ENCODE measurements around the gene THEMIS. TPM values are rescaled to one million over a fixed set of nuclear protein-coding genes. Genes with fewer than 3 reads are reported as not detected.
A peak's percentile ranks its signal among the peaks of the same experiment; 100 is the strongest.

Gene THEMIS
- total and polyA plus RNA-seq, 2 experiments from 2014 or later: not detected

DNA sequence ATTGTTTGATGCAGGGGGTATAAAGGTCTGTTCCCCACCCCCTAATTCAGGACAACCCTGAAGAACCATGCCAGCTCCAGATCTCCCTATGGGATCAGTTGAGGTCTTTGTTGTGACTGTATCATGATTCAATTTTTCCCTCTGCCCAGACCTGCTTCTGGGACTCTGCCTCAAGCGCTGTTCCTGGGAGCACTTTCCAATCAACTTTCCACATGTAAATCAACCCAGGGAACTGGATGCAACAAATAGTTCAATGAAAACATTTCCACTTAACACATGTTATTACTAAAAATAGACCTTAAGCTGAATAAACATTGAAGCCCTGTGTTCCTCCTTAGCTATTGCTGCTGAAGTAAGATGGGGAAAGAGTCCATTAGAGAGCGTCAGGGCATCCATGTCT, 184.4 kb downstream of the THEMIS start:
- Histone ChIP-seq H3K79me2 (replicated peaks; ENCODE audit: insufficient read depth) (no peaks in the 10 kb centered on the region), H2AFZ (peak overlapping the region; percentile 67; the same call in 1 of the 2 replicates), H3F3A (replicated peaks; ENCODE audit: low read depth) (no peaks in the 10 kb centered on the region), H3K4me3 (no peak overlapping the region), H3K4me1 (ENCODE audit: insufficient read depth) (no peaks in the 10 kb centered on the region), H4K20me1 (replicated peaks; ENCODE audit: insufficient read depth) (no peaks in the 10 kb centered on the region), H3K9me2 (ENCODE audit: insufficient read depth) (no peaks in the 10 kb centered on the region; the same call in 1 of the 2 replicates), H3K27me3 (ENCODE audit: insufficient read depth) (no peaks in the 10 kb centered on the region), H3K4me2 (no peak overlapping the region), H3K27ac (ENCODE audit: low read depth) (no peak overlapping the region), H3K36me3 (ENCODE audit: insufficient read depth) (no peaks in the 10 kb centered on the region)
- Mint-ChIP-seq H3K27me3 (ENCODE audit: insufficient read depth, low read depth, poor library complexity) (no peaks in the 10 kb centered on the region), H3K36me3 (ENCODE audit: low read depth) (no peaks in the 10 kb centered on the region), H3K4me3 (no peak overlapping the region), H3K4me1 (no peaks in the 10 kb centered on the region), H3K9me3 (no peaks in the 10 kb centered on the region), H3K27ac (no peak overlapping the region)
- ATAC-seq: no peak
- TF ChIP-seq ZNF331 (CRISPR knock-in tag; IDR thresholded peaks at IDR 0.05; ENCODE audit: low read depth) (no peak), EZH2phosphoT487 (IDR thresholded peaks at IDR 0.05; ENCODE audit: unreplicated experiment) (no peak), POLR2AphosphoS5 (IDR thresholded peaks at IDR 0.05; ENCODE audit: low read depth) (no peak), NANOG (IDR thresholded peaks at IDR 0.05; ENCODE audit: borderline replicate concordance) (no peak), ZNF114 (CRISPR knock-in tag; IDR thresholded peaks at IDR 0.05) (no peak), STAT1 (IDR thresholded peaks at IDR 0.05; ENCODE audit: unreplicated experiment) (no peak), EZH2 (IDR thresholded peaks at IDR 0.05; ENCODE audit: low read depth, unreplicated experiment) (no peak), JUNB (IDR thresholded peaks at IDR 0.05; ENCODE audit: unreplicated experiment) (no peak)
- TF ChIP-seq, protein P1, sequence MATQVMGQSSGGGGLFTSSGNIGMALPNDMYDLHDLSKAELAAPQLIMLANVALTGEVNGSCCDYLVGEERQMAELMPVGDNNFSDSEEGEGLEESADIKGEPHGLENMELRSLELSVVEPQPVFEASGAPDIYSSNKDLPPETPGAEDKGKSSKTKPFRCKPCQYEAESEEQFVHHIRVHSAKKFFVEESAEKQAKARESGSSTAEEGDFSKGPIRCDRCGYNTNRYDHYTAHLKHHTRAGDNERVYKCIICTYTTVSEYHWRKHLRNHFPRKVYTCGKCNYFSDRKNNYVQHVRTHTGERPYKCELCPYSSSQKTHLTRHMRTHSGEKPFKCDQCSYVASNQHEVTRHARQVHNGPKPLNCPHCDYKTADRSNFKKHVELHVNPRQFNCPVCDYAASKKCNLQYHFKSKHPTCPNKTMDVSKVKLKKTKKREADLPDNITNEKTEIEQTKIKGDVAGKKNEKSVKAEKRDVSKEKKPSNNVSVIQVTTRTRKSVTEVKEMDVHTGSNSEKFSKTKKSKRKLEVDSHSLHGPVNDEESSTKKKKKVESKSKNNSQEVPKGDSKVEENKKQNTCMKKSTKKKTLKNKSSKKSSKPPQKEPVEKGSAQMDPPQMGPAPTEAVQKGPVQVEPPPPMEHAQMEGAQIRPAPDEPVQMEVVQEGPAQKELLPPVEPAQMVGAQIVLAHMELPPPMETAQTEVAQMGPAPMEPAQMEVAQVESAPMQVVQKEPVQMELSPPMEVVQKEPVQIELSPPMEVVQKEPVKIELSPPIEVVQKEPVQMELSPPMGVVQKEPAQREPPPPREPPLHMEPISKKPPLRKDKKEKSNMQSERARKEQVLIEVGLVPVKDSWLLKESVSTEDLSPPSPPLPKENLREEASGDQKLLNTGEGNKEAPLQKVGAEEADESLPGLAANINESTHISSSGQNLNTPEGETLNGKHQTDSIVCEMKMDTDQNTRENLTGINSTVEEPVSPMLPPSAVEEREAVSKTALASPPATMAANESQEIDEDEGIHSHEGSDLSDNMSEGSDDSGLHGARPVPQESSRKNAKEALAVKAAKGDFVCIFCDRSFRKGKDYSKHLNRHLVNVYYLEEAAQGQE (IDR thresholded peaks at IDR 0.05; ENCODE audit: unreplicated experiment): no peak
- TF ChIP-seq, protein P2, sequence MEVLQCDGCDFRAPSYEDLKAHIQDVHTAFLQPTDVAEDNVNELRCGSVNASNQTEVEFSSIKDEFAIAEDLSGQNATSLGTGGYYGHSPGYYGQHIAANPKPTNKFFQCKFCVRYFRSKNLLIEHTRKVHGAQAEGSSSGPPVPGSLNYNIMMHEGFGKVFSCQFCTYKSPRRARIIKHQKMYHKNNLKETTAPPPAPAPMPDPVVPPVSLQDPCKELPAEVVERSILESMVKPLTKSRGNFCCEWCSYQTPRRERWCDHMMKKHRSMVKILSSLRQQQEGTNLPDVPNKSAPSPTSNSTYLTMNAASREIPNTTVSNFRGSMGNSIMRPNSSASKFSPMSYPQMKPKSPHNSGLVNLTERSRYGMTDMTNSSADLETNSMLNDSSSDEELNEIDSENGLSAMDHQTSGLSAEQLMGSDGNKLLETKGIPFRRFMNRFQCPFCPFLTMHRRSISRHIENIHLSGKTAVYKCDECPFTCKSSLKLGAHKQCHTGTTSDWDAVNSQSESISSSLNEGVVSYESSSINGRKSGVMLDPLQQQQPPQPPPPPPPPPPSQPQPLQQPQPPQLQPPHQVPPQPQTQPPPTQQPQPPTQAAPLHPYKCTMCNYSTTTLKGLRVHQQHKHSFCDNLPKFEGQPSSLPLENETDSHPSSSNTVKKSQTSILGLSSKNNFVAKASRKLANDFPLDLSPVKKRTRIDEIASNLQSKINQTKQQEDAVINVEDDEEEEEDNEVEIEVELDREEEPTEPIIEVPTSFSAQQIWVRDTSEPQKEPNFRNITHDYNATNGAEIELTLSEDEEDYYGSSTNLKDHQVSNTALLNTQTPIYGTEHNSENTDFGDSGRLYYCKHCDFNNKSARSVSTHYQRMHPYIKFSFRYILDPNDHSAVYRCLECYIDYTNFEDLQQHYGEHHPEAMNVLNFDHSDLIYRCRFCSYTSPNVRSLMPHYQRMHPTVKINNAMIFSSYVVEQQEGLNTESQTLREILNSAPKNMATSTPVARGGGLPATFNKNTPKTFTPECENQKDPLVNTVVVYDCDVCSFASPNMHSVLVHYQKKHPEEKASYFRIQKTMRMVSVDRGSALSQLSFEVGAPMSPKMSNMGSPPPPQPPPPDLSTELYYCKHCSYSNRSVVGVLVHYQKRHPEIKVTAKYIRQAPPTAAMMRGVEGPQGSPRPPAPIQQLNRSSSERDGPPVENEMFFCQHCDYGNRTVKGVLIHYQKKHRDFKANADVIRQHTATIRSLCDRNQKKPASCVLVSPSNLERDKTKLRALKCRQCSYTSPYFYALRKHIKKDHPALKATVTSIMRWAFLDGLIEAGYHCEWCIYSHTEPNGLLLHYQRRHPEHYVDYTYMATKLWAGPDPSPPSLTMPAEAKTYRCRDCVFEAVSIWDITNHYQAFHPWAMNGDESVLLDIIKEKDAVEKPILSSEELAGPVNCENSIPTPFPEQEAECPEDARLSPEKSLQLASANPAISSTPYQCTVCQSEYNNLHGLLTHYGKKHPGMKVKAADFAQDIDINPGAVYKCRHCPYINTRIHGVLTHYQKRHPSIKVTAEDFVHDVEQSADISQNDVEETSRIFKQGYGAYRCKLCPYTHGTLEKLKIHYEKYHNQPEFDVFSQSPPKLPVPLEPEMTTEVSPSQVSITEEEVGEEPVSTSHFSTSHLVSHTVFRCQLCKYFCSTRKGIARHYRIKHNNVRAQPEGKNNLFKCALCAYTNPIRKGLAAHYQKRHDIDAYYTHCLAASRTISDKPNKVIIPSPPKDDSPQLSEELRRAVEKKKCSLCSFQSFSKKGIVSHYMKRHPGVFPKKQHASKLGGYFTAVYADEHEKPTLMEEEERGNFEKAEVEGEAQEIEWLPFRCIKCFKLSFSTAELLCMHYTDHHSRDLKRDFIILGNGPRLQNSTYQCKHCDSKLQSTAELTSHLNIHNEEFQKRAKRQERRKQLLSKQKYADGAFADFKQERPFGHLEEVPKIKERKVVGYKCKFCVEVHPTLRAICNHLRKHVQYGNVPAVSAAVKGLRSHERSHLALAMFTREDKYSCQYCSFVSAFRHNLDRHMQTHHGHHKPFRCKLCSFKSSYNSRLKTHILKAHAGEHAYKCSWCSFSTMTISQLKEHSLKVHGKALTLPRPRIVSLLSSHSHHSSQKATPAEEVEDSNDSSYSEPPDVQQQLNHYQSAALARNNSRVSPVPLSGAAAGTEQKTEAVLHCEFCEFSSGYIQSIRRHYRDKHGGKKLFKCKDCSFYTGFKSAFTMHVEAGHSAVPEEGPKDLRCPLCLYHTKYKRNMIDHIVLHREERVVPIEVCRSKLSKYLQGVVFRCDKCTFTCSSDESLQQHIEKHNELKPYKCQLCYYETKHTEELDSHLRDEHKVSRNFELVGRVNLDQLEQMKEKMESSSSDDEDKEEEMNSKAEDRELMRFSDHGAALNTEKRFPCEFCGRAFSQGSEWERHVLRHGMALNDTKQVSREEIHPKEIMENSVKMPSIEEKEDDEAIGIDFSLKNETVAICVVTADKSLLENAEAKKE (CRISPR knock-in tag; IDR thresholded peaks at IDR 0.05): no peak
- TF ChIP-seq, protein P3, sequence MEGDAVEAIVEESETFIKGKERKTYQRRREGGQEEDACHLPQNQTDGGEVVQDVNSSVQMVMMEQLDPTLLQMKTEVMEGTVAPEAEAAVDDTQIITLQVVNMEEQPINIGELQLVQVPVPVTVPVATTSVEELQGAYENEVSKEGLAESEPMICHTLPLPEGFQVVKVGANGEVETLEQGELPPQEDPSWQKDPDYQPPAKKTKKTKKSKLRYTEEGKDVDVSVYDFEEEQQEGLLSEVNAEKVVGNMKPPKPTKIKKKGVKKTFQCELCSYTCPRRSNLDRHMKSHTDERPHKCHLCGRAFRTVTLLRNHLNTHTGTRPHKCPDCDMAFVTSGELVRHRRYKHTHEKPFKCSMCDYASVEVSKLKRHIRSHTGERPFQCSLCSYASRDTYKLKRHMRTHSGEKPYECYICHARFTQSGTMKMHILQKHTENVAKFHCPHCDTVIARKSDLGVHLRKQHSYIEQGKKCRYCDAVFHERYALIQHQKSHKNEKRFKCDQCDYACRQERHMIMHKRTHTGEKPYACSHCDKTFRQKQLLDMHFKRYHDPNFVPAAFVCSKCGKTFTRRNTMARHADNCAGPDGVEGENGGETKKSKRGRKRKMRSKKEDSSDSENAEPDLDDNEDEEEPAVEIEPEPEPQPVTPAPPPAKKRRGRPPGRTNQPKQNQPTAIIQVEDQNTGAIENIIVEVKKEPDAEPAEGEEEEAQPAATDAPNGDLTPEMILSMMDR (conservative IDR thresholded peaks at IDR 0.05; ENCODE audit: low read depth in 2 of 2): no peak
- TF ChIP-seq, protein P4, sequence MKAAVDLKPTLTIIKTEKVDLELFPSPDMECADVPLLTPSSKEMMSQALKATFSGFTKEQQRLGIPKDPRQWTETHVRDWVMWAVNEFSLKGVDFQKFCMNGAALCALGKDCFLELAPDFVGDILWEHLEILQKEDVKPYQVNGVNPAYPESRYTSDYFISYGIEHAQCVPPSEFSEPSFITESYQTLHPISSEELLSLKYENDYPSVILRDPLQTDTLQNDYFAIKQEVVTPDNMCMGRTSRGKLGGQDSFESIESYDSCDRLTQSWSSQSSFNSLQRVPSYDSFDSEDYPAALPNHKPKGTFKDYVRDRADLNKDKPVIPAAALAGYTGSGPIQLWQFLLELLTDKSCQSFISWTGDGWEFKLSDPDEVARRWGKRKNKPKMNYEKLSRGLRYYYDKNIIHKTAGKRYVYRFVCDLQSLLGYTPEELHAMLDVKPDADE (IDR thresholded peaks at IDR 0.05): no peak
- no peak for DNase-seq (ENCODE audit: low spot score)
